ENCODE measurements around the gene SEC23A. TPM values are rescaled to one million over a fixed set of nuclear protein-coding genes. Genes with fewer than 3 reads are reported as not detected.

Gene SEC23A
- total and polyA plus RNA-seq, 2 of the 8 experiments (the other 6 are each of a cell fraction or from before 2014, with no cell fraction given) = 30.9 to 58.2 TPM

DNA sequence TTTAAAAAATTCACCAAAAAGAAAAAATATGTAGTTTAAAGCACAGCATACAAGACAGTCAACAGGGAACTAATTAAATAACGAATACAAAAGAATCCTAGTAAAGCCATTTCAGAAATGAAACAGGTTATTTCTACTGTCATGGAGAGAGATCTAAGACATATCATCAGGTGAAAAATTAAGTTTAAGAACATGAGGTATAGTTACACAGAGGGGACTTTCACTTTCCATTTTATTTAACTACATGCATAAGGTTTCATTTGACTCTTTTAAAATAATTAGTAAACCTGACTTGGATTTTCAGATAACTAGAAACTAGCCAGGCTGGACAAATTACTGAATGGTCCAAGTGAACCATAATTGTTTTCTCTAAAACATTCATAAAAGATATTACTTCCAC is 11.3 kb downstream of the SEC23A start (continued):
- TF ChIP-seq SRF (IDR thresholded peaks at IDR 0.05; ENCODE audit: low read depth, low read length) (no peak), RFX5 (IDR thresholded peaks at IDR 0.05; ENCODE audit: borderline replicate concordance, low read depth, low read length) (no peak), EZH2 (IDR thresholded peaks at IDR 0.05; ENCODE audit: low read depth, low read length, severe bottlenecking) (no peak)

Data from H1 (cell line).